ENCODE results near the gene WDR17. TPM values are rescaled to one million over a fixed set of nuclear protein-coding genes. Genes with fewer than 3 reads are reported as not detected.

The WDR17 gene
- total RNA-seq = 1.2 TPM

- Histone ChIP-seq H3K9me3 (ENCODE audit: low read depth, low read length) (no peaks in the 10 kb centered on the region), H3K4me1 (ENCODE audit: insufficient read depth, low read length) (peaks cover 8% of the 10 kb centered on the region), H3K27me3 (ENCODE audit: insufficient read depth, low read length) (peaks cover 6% of the 10 kb centered on the region), H3K4me3 (ENCODE audit: low read length) (peak within 1 kb of the TSS; percentile 42)
Observed at GRCh38 chr4:176065435-176066291, at the start of gene WDR17. Gene WDR17 (plus strand): TSS chr4:176065841. CDS start chr4:176111581, 45,740 bp downstream.

GRCh38 chr4:176016601-176017000 is 49.0 kb upstream of the WDR17 start:
- peaks cover 23% of the 10 kb centered on the region for H3K4me1 ChIP-seq (ENCODE audit: insufficient read depth, low read length)
- no peaks in the 10 kb centered on the region for H3K9me3 ChIP-seq (ENCODE audit: low read depth, low read length)
- no peak overlapping the region for H3K4me3 ChIP-seq (ENCODE audit: low read length)
- no peaks in the 10 kb centered on the region for H3K27me3 ChIP-seq (ENCODE audit: insufficient read depth, low read length)

GRCh38 chr4:176020481-176021085 is 45.1 kb upstream of the WDR17 start:
- no peaks in the 10 kb centered on the region for H3K9me3 ChIP-seq (ENCODE audit: low read depth, low read length)
- H3K4me1 ChIP-seq (ENCODE audit: insufficient read depth, low read length) = no peaks in the 10 kb centered on the region
- no peaks in the 10 kb centered on the region for H3K27me3 ChIP-seq (ENCODE audit: insufficient read depth, low read length)
- no peak overlapping the region for H3K4me3 ChIP-seq (ENCODE audit: low read length)

- Histone ChIP-seq H3K4me1 (ENCODE audit: insufficient read depth, low read length) (no peaks in the 10 kb centered on the region), H3K4me3 (ENCODE audit: low read length) (no peak overlapping the region), H3K27me3 (ENCODE audit: insufficient read depth, low read length) (no peaks in the 10 kb centered on the region), H3K9me3 (ENCODE audit: low read depth, low read length) (no peaks in the 10 kb centered on the region)
Observed at GRCh38 chr4:176030391-176030790, 35.2 kb upstream of the WDR17 start.

- Histone ChIP-seq H3K9me3 (ENCODE audit: low read depth, low read length) (no peaks in the 10 kb centered on the region), H3K4me1 (ENCODE audit: insufficient read depth, low read length) (no peaks in the 10 kb centered on the region), H3K4me3 (ENCODE audit: low read length) (no peak overlapping the region), H3K27me3 (ENCODE audit: insufficient read depth, low read length) (no peaks in the 10 kb centered on the region)
Observed at GRCh38 chr4:176031922-176032321, 33.7 kb upstream of the WDR17 start.

- no peak overlapping the region for H3K4me3 ChIP-seq (ENCODE audit: low read length)
- no peaks in the 10 kb centered on the region for H3K9me3 ChIP-seq (ENCODE audit: low read depth, low read length)
- no peaks in the 10 kb centered on the region for H3K4me1 ChIP-seq (ENCODE audit: insufficient read depth, low read length)
- H3K27me3 ChIP-seq (ENCODE audit: insufficient read depth, low read length) = no peaks in the 10 kb centered on the region
Observed at GRCh38 chr4:176032454-176032853, 33.2 kb upstream of the WDR17 start.

- H3K9me3 ChIP-seq (ENCODE audit: low read depth, low read length) = peaks cover 4% of the 10 kb centered on the region
- H3K4me1 ChIP-seq (ENCODE audit: insufficient read depth, low read length) = no peaks in the 10 kb centered on the region
- no peaks in the 10 kb centered on the region for H3K27me3 ChIP-seq (ENCODE audit: insufficient read depth, low read length)
- H3K4me3 ChIP-seq (ENCODE audit: low read length) = no peak overlapping the region
Observed at GRCh38 chr4:176034499-176034898, 31.1 kb upstream of the WDR17 start.

GRCh38 chr4:176034936-176035335 is 30.7 kb upstream of the WDR17 start:
- H3K9me3 ChIP-seq (ENCODE audit: low read depth, low read length) = peaks cover 7% of the 10 kb centered on the region
- no peaks in the 10 kb centered on the region for H3K4me1 ChIP-seq (ENCODE audit: insufficient read depth, low read length)
- peaks cover 3% of the 10 kb centered on the region for H3K27me3 ChIP-seq (ENCODE audit: insufficient read depth, low read length)
- no peak overlapping the region for H3K4me3 ChIP-seq (ENCODE audit: low read length)

GRCh38 chr4:176036585-176037205 is 28.9 kb upstream of the WDR17 start:
- Histone ChIP-seq H3K9me3 (ENCODE audit: low read depth, low read length) (peaks cover 7% of the 10 kb centered on the region), H3K4me1 (ENCODE audit: insufficient read depth, low read length) (no peaks in the 10 kb centered on the region), H3K27me3 (ENCODE audit: insufficient read depth, low read length) (peaks cover 3% of the 10 kb centered on the region), H3K4me3 (ENCODE audit: low read length) (no peak overlapping the region)

GRCh38 chr4:176038789-176039188 is 26.9 kb upstream of the WDR17 start:
- H3K4me1 ChIP-seq (ENCODE audit: insufficient read depth, low read length) = no peaks in the 10 kb centered on the region
- H3K4me3 ChIP-seq (ENCODE audit: low read length) = no peak overlapping the region
- peaks cover 7% of the 10 kb centered on the region for H3K9me3 ChIP-seq (ENCODE audit: low read depth, low read length)
- H3K27me3 ChIP-seq (ENCODE audit: insufficient read depth, low read length) = peaks cover 3% of the 10 kb centered on the region

GRCh38 chr4:176042195-176042594 is 23.4 kb upstream of the WDR17 start:
- Histone ChIP-seq H3K27me3 (ENCODE audit: insufficient read depth, low read length) (peaks cover 3% of the 10 kb centered on the region), H3K9me3 (ENCODE audit: low read depth, low read length) (peaks cover 7% of the 10 kb centered on the region), H3K4me3 (ENCODE audit: low read length) (no peak overlapping the region), H3K4me1 (ENCODE audit: insufficient read depth, low read length) (no peaks in the 10 kb centered on the region)

GRCh38 chr4:176043838-176044588 is 21.6 kb upstream of the WDR17 start:
- H3K27me3 ChIP-seq (ENCODE audit: insufficient read depth, low read length) = peaks cover 3% of the 10 kb centered on the region
- H3K4me3 ChIP-seq (ENCODE audit: low read length) = no peak overlapping the region
- peaks cover 7% of the 10 kb centered on the region for H3K9me3 ChIP-seq (ENCODE audit: low read depth, low read length)
- H3K4me1 ChIP-seq (ENCODE audit: insufficient read depth, low read length) = no peaks in the 10 kb centered on the region

- peaks cover 3% of the 10 kb centered on the region for H3K9me3 ChIP-seq (ENCODE audit: low read depth, low read length)
- no peak overlapping the region for H3K4me3 ChIP-seq (ENCODE audit: low read length)
- H3K27me3 ChIP-seq (ENCODE audit: insufficient read depth, low read length) = peaks cover 3% of the 10 kb centered on the region
- H3K4me1 ChIP-seq (ENCODE audit: insufficient read depth, low read length) = no peaks in the 10 kb centered on the region
Observed at GRCh38 chr4:176044589-176044951, 21.1 kb upstream of the WDR17 start.

- H3K27me3 ChIP-seq (ENCODE audit: insufficient read depth, low read length) = no peaks in the 10 kb centered on the region
- no peaks in the 10 kb centered on the region for H3K9me3 ChIP-seq (ENCODE audit: low read depth, low read length)
- H3K4me3 ChIP-seq (ENCODE audit: low read length) = no peak overlapping the region
Observed at GRCh38 chr4:176048631-176049030, 17.0 kb upstream of the WDR17 start.

GRCh38 chr4:176052744-176053143 is 12.9 kb upstream of the WDR17 start:
- Histone ChIP-seq H3K27me3 (ENCODE audit: insufficient read depth, low read length) (no peaks in the 10 kb centered on the region), H3K9me3 (ENCODE audit: low read depth, low read length) (no peaks in the 10 kb centered on the region), H3K4me3 (ENCODE audit: low read length) (no peak overlapping the region), H3K4me1 (ENCODE audit: insufficient read depth, low read length) (no peaks in the 10 kb centered on the region)

More at GRCh38 chr4:176048631-176049030, 17.0 kb upstream of the WDR17 start:
- H3K4me1 ChIP-seq (ENCODE audit: insufficient read depth, low read length) = no peaks in the 10 kb centered on the region
